Prostate gland (tissue), 2 donors: Measurements from ENCODE around the gene CADPS.

Source experiments
- CTCF ChIP-seq, 4 experiments: fragments of 200-600 bp in 2 of 4; fragments of 450-650 bp in 2 of 4; sonication (generic) in 2 of 4; IDR thresholded peaks; 1 replicate in 3 of 4; 2 replicates in 1 of 4; pipeline ENCODE4 v1.5.1; 2016 to 2019; ENCODE audit warnings: antibody characterized with exemption in 4 of 4, mild to moderate bottlenecking in 2 of 4, moderate library complexity in 2 of 4
- POLR2A ChIP-seq: fragments of 450-650 bp; IDR thresholded peaks from one replicate; pipeline ENCODE4 v1.6.1; 2016; ENCODE audit warnings: antibody characterized with exemption, mild to moderate bottlenecking

GRCh38 chr3:62670351-62670750, 204.9 kb downstream of the CADPS start:
- TF ChIP-seq CTCF (IDR thresholded peaks at IDR 0.05) (no peak), POLR2A (no peak)
